HepG2 (cell line): ENCODE measurements around the gene ICAM2. TPM values are rescaled to one million over a fixed set of nuclear protein-coding genes. Genes with fewer than 3 reads are reported as not detected.

Experiments
- ATF7 ChIP-seq, 2 experiments: fragments of 450-650 bp in 1 of 2; sonication (generic) in 1 of 2; formaldehyde crosslinking in 1 of 2; IDR thresholded peaks; 2 replicates each; pipeline versions ENCODE4 v1.4.0 to v1.6.1; 2016 to 2020; ENCODE audit warnings: antibody characterized with exemption in 1 of 2, mild to moderate bottlenecking in 1 of 2, missing genetic modification reagents in 1 of 2
- HDAC1 ChIP-seq: sonication (generic); formaldehyde crosslinking; IDR thresholded peaks from 2 replicates; pipeline ENCODE4 v1.5.1; 2020; ENCODE audit warnings: mild to moderate bottlenecking, missing genetic modification reagents
- KLF13 ChIP-seq: sonication (generic); formaldehyde crosslinking; IDR thresholded peaks from 2 replicates; pipeline ENCODE4 v1.4.0; 2020; ENCODE audit warnings: mild to moderate bottlenecking, missing genetic modification reagents
- NFYB ChIP-seq: sonication (generic); formaldehyde crosslinking; IDR thresholded peaks from 2 replicates; pipeline ENCODE4 v1.4.0; 2020; ENCODE audit warnings: missing genetic modification reagents
- SCMH1 ChIP-seq: sonication (generic); formaldehyde crosslinking; IDR thresholded peaks from 2 replicates; pipeline ENCODE4 v1.9.0; 2021; ENCODE audit warnings: missing genetic modification reagents, mild to moderate bottlenecking, borderline replicate concordance
- TBX3 ChIP-seq: fragments of 450-650 bp; IDR thresholded peaks from 2 replicates; pipeline ENCODE4 v1.6.1; 2017; ENCODE audit warnings: antibody characterized with exemption, mild to moderate bottlenecking, inconsistent platforms, borderline replicate concordance
- ZNF350 ChIP-seq: sonication (generic); formaldehyde crosslinking; IDR thresholded peaks from 2 replicates; pipeline ENCODE4 v1.4.0; 2020; ENCODE audit warnings: mild to moderate bottlenecking, low read depth, missing genetic modification reagents, borderline replicate concordance
- ZNF546 ChIP-seq: sonication (generic); formaldehyde crosslinking; conservative IDR thresholded peaks from 2 replicates; pipeline ENCODE4 v1.8.1; 2023; ENCODE audit warnings: mild to moderate bottlenecking, missing genetic modification reagents
- ZNF619 ChIP-seq: sonication (generic); formaldehyde crosslinking; IDR thresholded peaks from 2 replicates; pipeline ENCODE4 v1.4.0; 2020; ENCODE audit warnings: mild to moderate bottlenecking, missing genetic modification reagents
- ZNF782 ChIP-seq: sonication (generic); formaldehyde crosslinking; IDR thresholded peaks from 2 replicates; pipeline ENCODE4 v1.4.0; 2020; ENCODE audit warnings: missing genetic modification reagents, mild to moderate bottlenecking, borderline replicate concordance
- ZNF83 ChIP-seq: sonication (generic); formaldehyde crosslinking; IDR thresholded peaks from 2 replicates; pipeline ENCODE4 v1.4.0; 2020; ENCODE audit warnings: missing genetic modification reagents, mild to moderate bottlenecking, borderline replicate concordance
- polyA plus RNA-seq, 8 experiments: library from polyadenylated mRNA; depleted of rRNA in 3 of 8; stranded (reverse) in 7 of 8; unstranded in 1 of 8; fragments of >200 nt; fragmentation: Illumina TruSeq in 4 of 8; extraction: Trizol in 4 of 8; gene quantifications; 2 replicates each; pipeline versions ENCODE4 v1.2.1 to v1.2.3, GENCODE V29; 2011 to 2016; ENCODE audit warnings: low read depth in 4 of 8, missing spikeins in 1 of 8, mixed read lengths in 1 of 8; ENCODE audit not compliant: insufficient read depth in 1 of 8
- total RNA-seq, 5 experiments: library from RNA; depleted of rRNA; stranded (reverse); fragments of >200 nt; fragmentation: Illumina TruSeq; extraction: Trizol; gene quantifications; 2 replicates each; pipeline ENCODE4 v1.2.3, GENCODE V29; 2016; ENCODE audit warnings: low read depth in 1 of 5
- TF ChIP-seq, protein P1 (sequence below), 2 experiments: sonication (generic) in 1 of 2; formaldehyde crosslinking in 1 of 2; IDR thresholded peaks; 2 replicates each; pipeline versions ENCODE4 v1.6.1 to v1.9.0; 2014 to 2022; ENCODE audit warnings: antibody characterized with exemption in 1 of 2, borderline replicate concordance in 1 of 2, inconsistent platforms in 1 of 2, low read depth in 1 of 2, missing genetic modification reagents in 1 of 2
- TF ChIP-seq, protein P2 (sequence below): sonication (generic); formaldehyde crosslinking; IDR thresholded peaks from 2 replicates; pipeline ENCODE4 v1.8.0; 2022; ENCODE audit warnings: missing genetic modification reagents, mild to moderate bottlenecking, borderline replicate concordance
- TF ChIP-seq, protein P3 (sequence below), 2 experiments: IDR thresholded peaks; 2 replicates each; pipeline ENCODE4 v1.6.1; 2011 to 2012; ENCODE audit warnings: low read length in 2 of 2, borderline replicate concordance in 1 of 2, low read depth in 1 of 2, mild to moderate bottlenecking in 1 of 2, moderate library complexity in 1 of 2
- TF ChIP-seq, protein P4 (sequence below): IDR thresholded peaks from 2 replicates; pipeline ENCODE4 v1.6.1; 2016; ENCODE audit warnings: missing biosample characterization, missing genetic modification reagents, low read depth

Gene ICAM2
- total and polyA plus RNA-seq, 2 of the 13 experiments (the other 11 are each of a cell fraction or from before 2014, with no cell fraction given): 10.9 to 20.8 TPM

DNA sequence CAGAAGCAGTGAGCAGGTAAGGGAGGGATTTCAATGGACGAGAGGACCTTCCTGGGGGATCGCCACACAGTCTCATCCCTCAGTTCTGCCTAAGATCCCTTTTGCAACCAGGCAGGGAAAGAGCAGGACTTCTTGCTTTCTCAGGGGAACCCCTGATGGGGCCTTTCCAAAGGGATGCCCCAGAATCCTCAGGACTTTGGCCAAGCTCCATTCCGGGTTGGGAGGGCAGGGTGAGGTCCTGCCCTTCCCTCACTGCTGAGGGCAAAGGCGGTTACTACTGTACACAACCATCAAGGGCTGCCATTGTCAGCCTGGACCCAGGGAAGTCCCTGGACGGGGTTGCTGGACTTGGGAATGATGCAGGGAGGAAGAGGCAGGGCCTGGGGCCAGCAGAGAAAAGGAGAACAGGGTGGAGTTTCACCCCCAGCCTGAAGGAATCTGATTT is 12.6 kb downstream of the ICAM2 start (continued):
- TF ChIP-seq, protein P1, sequence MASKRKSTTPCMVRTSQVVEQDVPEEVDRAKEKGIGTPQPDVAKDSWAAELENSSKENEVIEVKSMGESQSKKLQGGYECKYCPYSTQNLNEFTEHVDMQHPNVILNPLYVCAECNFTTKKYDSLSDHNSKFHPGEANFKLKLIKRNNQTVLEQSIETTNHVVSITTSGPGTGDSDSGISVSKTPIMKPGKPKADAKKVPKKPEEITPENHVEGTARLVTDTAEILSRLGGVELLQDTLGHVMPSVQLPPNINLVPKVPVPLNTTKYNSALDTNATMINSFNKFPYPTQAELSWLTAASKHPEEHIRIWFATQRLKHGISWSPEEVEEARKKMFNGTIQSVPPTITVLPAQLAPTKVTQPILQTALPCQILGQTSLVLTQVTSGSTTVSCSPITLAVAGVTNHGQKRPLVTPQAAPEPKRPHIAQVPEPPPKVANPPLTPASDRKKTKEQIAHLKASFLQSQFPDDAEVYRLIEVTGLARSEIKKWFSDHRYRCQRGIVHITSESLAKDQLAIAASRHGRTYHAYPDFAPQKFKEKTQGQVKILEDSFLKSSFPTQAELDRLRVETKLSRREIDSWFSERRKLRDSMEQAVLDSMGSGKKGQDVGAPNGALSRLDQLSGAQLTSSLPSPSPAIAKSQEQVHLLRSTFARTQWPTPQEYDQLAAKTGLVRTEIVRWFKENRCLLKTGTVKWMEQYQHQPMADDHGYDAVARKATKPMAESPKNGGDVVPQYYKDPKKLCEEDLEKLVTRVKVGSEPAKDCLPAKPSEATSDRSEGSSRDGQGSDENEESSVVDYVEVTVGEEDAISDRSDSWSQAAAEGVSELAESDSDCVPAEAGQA (IDR thresholded peaks at IDR 0.05; ENCODE audit: low read depth): 0 out of 2 replicates have a peak, but pooled peaks have one; percentile 16
- TF ChIP-seq, protein P1 (CRISPR knock-in tag; IDR thresholded peaks at IDR 0.05; ENCODE audit: borderline replicate concordance): no peak
- TF ChIP-seq ZNF83 (CRISPR knock-in tag): no peak
- TF ChIP-seq, protein P2, sequence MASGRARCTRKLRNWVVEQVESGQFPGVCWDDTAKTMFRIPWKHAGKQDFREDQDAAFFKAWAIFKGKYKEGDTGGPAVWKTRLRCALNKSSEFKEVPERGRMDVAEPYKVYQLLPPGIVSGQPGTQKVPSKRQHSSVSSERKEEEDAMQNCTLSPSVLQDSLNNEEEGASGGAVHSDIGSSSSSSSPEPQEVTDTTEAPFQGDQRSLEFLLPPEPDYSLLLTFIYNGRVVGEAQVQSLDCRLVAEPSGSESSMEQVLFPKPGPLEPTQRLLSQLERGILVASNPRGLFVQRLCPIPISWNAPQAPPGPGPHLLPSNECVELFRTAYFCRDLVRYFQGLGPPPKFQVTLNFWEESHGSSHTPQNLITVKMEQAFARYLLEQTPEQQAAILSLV: no peak
- no peak for TF ChIP-seq ZNF350 (CRISPR knock-in tag)
- TF ChIP-seq ATF7 (IDR thresholded peaks at IDR 0.05): no peak
- no peak for TF ChIP-seq ATF7 (CRISPR knock-in tag; IDR thresholded peaks at IDR 0.05)
- TF ChIP-seq ZNF546: peak; percentile 48; the same call in 1 of the 2 replicates
- TF ChIP-seq, protein P3, sequence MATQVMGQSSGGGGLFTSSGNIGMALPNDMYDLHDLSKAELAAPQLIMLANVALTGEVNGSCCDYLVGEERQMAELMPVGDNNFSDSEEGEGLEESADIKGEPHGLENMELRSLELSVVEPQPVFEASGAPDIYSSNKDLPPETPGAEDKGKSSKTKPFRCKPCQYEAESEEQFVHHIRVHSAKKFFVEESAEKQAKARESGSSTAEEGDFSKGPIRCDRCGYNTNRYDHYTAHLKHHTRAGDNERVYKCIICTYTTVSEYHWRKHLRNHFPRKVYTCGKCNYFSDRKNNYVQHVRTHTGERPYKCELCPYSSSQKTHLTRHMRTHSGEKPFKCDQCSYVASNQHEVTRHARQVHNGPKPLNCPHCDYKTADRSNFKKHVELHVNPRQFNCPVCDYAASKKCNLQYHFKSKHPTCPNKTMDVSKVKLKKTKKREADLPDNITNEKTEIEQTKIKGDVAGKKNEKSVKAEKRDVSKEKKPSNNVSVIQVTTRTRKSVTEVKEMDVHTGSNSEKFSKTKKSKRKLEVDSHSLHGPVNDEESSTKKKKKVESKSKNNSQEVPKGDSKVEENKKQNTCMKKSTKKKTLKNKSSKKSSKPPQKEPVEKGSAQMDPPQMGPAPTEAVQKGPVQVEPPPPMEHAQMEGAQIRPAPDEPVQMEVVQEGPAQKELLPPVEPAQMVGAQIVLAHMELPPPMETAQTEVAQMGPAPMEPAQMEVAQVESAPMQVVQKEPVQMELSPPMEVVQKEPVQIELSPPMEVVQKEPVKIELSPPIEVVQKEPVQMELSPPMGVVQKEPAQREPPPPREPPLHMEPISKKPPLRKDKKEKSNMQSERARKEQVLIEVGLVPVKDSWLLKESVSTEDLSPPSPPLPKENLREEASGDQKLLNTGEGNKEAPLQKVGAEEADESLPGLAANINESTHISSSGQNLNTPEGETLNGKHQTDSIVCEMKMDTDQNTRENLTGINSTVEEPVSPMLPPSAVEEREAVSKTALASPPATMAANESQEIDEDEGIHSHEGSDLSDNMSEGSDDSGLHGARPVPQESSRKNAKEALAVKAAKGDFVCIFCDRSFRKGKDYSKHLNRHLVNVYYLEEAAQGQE (IDR thresholded peaks at IDR 0.05; ENCODE audit: borderline replicate concordance in 1 of 2, low read depth in 1 of 2, low read length in 2 of 2): no peak
- TF ChIP-seq ZNF782 (CRISPR knock-in tag): no peak
- TF ChIP-seq ZNF619 (CRISPR knock-in tag): no peak
- TF ChIP-seq, protein P4, sequence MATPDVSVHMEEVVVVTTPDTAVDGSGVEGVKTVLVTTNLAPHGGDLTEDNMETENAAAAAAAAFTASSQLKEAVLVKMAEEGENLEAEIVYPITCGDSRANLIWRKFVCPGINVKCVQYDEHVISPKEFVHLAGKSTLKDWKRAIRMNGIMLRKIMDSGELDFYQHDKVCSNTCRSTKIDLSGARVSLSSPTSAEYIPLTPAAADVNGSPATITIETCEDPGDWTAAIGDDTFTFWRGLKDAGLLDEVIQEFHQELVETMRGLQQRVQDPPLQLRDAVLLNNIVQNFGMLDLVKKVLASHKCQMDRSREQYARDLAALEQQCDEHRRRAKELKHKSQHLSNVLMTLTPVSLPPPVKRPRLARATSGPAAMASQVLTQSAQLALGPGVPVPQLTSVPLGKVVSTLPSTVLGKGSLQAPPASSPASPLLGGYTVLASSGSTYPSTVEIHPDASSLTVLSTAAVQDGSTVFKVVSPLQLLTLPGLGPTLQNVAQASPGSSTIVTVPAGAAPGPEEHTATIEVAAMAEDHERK (CRISPR knock-in tag): no peak
- TF ChIP-seq KLF13 (CRISPR knock-in tag): no peak
- TF ChIP-seq SCMH1 (CRISPR knock-in tag): no peak
- no peak for TF ChIP-seq NFYB
- peak; percentile 13; the same call in 1 of the 2 replicates for TF ChIP-seq HDAC1
- TF ChIP-seq TBX3: no peak
